ENCODE measurements around the gene DAPK1.

Gene DAPK1

GRCh38 chr9:87587356-87587745, 89.7 kb downstream of the DAPK1 start:
- TF ChIP-seq YY1 (IDR thresholded peaks at IDR 0.05; ENCODE audit: low read depth) (no peak), MAX (IDR thresholded peaks at IDR 0.05) (no peak), TCF12 (IDR thresholded peaks at IDR 0.05; ENCODE audit: low read depth) (no peak), RAD21 (IDR thresholded peaks at IDR 0.05; ENCODE audit: low read depth) (no peak), TAF1 (IDR thresholded peaks at IDR 0.05; ENCODE audit: low read depth) (no peak), EP300 (IDR thresholded peaks at IDR 0.05; ENCODE audit: borderline replicate concordance) (no peak), CEBPB (IDR thresholded peaks at IDR 0.05) (no peak), ZBTB7A (IDR thresholded peaks at IDR 0.05; ENCODE audit: low read depth) (no peak), EGR1 (IDR thresholded peaks at IDR 0.05) (no peak), CREB1 (IDR thresholded peaks at IDR 0.05; ENCODE audit: low read depth) (no peak), FOXM1 (IDR thresholded peaks at IDR 0.05; ENCODE audit: borderline replicate concordance, low read depth) (no peak)
- TF ChIP-seq, protein P1, sequence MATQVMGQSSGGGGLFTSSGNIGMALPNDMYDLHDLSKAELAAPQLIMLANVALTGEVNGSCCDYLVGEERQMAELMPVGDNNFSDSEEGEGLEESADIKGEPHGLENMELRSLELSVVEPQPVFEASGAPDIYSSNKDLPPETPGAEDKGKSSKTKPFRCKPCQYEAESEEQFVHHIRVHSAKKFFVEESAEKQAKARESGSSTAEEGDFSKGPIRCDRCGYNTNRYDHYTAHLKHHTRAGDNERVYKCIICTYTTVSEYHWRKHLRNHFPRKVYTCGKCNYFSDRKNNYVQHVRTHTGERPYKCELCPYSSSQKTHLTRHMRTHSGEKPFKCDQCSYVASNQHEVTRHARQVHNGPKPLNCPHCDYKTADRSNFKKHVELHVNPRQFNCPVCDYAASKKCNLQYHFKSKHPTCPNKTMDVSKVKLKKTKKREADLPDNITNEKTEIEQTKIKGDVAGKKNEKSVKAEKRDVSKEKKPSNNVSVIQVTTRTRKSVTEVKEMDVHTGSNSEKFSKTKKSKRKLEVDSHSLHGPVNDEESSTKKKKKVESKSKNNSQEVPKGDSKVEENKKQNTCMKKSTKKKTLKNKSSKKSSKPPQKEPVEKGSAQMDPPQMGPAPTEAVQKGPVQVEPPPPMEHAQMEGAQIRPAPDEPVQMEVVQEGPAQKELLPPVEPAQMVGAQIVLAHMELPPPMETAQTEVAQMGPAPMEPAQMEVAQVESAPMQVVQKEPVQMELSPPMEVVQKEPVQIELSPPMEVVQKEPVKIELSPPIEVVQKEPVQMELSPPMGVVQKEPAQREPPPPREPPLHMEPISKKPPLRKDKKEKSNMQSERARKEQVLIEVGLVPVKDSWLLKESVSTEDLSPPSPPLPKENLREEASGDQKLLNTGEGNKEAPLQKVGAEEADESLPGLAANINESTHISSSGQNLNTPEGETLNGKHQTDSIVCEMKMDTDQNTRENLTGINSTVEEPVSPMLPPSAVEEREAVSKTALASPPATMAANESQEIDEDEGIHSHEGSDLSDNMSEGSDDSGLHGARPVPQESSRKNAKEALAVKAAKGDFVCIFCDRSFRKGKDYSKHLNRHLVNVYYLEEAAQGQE (IDR thresholded peaks at IDR 0.05; ENCODE audit: low read depth) = no peak
- TF ChIP-seq, protein P2, sequence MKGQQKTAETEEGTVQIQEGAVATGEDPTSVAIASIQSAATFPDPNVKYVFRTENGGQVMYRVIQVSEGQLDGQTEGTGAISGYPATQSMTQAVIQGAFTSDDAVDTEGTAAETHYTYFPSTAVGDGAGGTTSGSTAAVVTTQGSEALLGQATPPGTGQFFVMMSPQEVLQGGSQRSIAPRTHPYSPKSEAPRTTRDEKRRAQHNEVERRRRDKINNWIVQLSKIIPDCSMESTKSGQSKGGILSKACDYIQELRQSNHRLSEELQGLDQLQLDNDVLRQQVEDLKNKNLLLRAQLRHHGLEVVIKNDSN (IDR thresholded peaks at IDR 0.05) = no peak

- TF ChIP-seq YY1 (IDR thresholded peaks at IDR 0.05; ENCODE audit: low read depth) = no peak
- no peak for TF ChIP-seq MAX (IDR thresholded peaks at IDR 0.05)
- TF ChIP-seq CREB1 (IDR thresholded peaks at IDR 0.05; ENCODE audit: low read depth) = no peak
- no peak for TF ChIP-seq TAF1 (IDR thresholded peaks at IDR 0.05; ENCODE audit: low read depth)
- no peak for TF ChIP-seq RAD21 (IDR thresholded peaks at IDR 0.05; ENCODE audit: low read depth)
- TF ChIP-seq, protein P1 (IDR thresholded peaks at IDR 0.05; ENCODE audit: low read depth) = no peak
- TF ChIP-seq TCF12 (IDR thresholded peaks at IDR 0.05; ENCODE audit: low read depth) = no peak
- no peak for TF ChIP-seq ZBTB7A (IDR thresholded peaks at IDR 0.05; ENCODE audit: low read depth)
- no peak for TF ChIP-seq FOXM1 (IDR thresholded peaks at IDR 0.05; ENCODE audit: borderline replicate concordance, low read depth)
- TF ChIP-seq EGR1 (IDR thresholded peaks at IDR 0.05) = no peak
- TF ChIP-seq, protein P2 (IDR thresholded peaks at IDR 0.05) = no peak
- TF ChIP-seq NFIC (IDR thresholded peaks at IDR 0.05) = no peak
- TF ChIP-seq EP300 (IDR thresholded peaks at IDR 0.05; ENCODE audit: borderline replicate concordance) = no peak
- TF ChIP-seq CEBPB (IDR thresholded peaks at IDR 0.05) = no peak
- no peak for TF ChIP-seq TEAD4 (IDR thresholded peaks at IDR 0.05)
Measured at GRCh38 chr9:87587864-87588263, 90.2 kb downstream of the DAPK1 start.

- TF ChIP-seq YY1 (IDR thresholded peaks at IDR 0.05; ENCODE audit: low read depth) = no peak
- TF ChIP-seq FOXM1 (IDR thresholded peaks at IDR 0.05; ENCODE audit: borderline replicate concordance, low read depth) = no peak
- TF ChIP-seq, protein P2 (IDR thresholded peaks at IDR 0.05) = no peak
- TF ChIP-seq CREB1 (IDR thresholded peaks at IDR 0.05; ENCODE audit: low read depth) = no peak
- TF ChIP-seq RAD21 (IDR thresholded peaks at IDR 0.05; ENCODE audit: low read depth) = no peak
- no peak for TF ChIP-seq MAX (IDR thresholded peaks at IDR 0.05)
- TF ChIP-seq TCF12 (IDR thresholded peaks at IDR 0.05; ENCODE audit: low read depth) = no peak
- no peak for TF ChIP-seq TAF1 (IDR thresholded peaks at IDR 0.05; ENCODE audit: low read depth)
- TF ChIP-seq, protein P1 (IDR thresholded peaks at IDR 0.05; ENCODE audit: low read depth) = no peak
- no peak for TF ChIP-seq TEAD4 (IDR thresholded peaks at IDR 0.05)
- TF ChIP-seq CEBPB (IDR thresholded peaks at IDR 0.05) = no peak
- TF ChIP-seq ZBTB7A (IDR thresholded peaks at IDR 0.05; ENCODE audit: low read depth) = no peak
- no peak for TF ChIP-seq EGR1 (IDR thresholded peaks at IDR 0.05)
- TF ChIP-seq EP300 (IDR thresholded peaks at IDR 0.05; ENCODE audit: borderline replicate concordance) = no peak
- no peak for TF ChIP-seq NFIC (IDR thresholded peaks at IDR 0.05)
Measured at GRCh38 chr9:87588339-87588738, 90.7 kb downstream of the DAPK1 start.

Data from Ishikawa (cell line).